ENCODE measurements around the gene DNAJB13. TPM values are rescaled to one million over a fixed set of nuclear protein-coding genes. Genes with fewer than 3 reads are reported as not detected.

Gene DNAJB13
- polyA plus RNA-seq, 3 donors = 5.4 to 7.3 (median 5.7) TPM

- DNase-seq = no peak
These were observed 64.1 kb downstream of the DNAJB13 start for GRCh38 chr11:74014880-74015279.

DNA sequence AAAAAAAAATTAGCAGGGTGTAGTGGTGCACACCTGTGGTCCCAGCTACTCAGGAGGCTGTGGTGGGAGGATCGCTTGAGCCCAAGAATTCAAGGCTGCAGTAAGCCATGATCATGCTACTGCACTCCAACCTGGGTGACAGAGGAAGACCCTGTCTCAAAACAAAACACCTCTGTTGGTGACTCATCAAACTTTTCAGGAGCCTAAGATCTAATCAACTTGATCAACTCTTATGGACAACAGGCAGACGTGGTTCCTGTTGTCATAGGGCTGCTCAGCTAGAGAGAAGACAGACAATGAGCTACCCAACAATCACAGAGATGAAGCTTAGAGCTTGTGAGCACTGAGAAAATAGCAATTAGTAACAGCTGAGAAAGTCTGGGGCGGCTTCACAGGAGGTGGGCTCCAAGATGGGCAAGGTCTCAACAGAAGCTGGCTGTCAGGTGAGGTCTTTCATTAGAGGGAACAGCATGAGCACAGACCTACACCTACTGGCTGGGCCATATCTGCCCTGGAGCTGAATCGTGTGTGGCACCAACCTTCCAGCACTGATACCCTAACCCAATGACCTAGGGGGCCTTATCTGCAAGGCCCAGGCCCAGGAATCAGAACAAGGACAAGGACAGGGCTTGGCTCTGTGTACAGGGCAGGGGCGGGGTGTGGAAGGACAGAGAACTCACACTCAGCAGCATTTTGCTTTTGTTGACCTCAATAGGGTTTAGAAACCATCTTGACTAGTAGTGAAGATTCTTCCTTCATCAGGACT is 65.3 kb downstream of the DNAJB13 start:
- no peak for DNase-seq

DNA sequence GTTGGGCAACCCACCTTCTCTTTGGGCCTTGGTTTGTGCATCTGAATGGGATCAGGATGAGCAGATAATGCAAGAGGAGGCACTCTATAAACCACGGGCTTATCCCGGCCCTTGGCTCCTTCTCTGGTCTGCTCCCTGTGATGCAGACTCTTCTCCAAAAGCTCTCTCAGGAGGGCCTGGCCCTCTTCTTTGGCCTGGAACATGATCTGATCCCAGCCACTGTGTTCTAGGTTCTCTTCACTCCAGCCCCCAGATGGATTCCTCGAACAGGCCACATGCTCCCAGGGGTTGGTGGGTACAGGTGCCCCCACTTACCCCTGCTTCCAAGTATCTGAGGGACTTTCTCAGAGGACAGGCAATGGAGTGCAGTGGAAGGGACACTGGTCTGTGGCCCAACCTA is 66.8 kb downstream of the DNAJB13 start:
- no peak for DNase-seq

GRCh38 chr11:74018331-74019005 is 67.6 kb downstream of the DNAJB13 start:
- DNase-seq = peak; percentile 20

GRCh38 chr11:74019104-74019738 is 68.4 kb downstream of the DNAJB13 start:
- DNase-seq = no peak

DNA sequence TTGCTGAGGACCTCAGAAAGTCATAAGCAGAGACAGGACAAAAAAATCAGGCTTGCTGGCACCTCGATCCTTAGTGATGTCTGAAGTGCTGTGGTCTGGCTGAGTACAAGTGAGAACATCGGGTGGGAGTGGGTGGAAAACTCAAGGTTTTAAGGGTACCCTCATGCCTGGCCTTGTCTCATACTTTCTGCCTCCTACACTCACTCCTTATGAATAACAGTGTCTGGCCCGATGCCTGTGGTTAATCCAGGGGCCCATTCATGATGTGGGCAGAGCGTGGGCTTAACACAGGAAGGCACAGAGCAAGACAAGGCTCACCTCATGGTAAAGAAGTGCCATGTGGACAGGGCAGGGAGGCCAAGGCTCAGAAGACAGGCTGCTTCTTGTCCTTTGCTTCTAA is 69.0 kb downstream of the DNAJB13 start:
- DNase-seq = no peak

Other genes starting within 250 kb of the DNAJB13 start
- gene RAB6A, start 190.0 kb upstream of the DNAJB13 start, polyA plus RNA-seq (ENCODE audit: insufficient read length in 3 of 3) = 100 to 1,000 TPM in 2 of 3 donors, 10 to 100 TPM in 1; 99.4 to 110 (median 108) TPM
- 10 to 100 TPM; 53.3 to 69.9 (median 59.6) TPM for gene MRPL48, start 163.2 kb upstream of the DNAJB13 start, polyA plus RNA-seq (ENCODE audit: insufficient read length in 3 of 3)
- 10 to 100 TPM; 75.1 to 79.1 (median 78.8) TPM for gene COA4, start 74.2 kb upstream of the DNAJB13 start, polyA plus RNA-seq (ENCODE audit: insufficient read length in 3 of 3)
- gene PAAF1, start 74.0 kb upstream of the DNAJB13 start, polyA plus RNA-seq (ENCODE audit: insufficient read length in 3 of 3) = 10 to 100 TPM; 31.1 to 41.1 (median 33.7) TPM
- 10 to 100 TPM; 63.6 to 82.9 (median 75.3) TPM for gene UCP2, start 31.8 kb downstream of the DNAJB13 start, polyA plus RNA-seq (ENCODE audit: insufficient read length in 3 of 3)
- 1 to 10 TPM; 1.6 to 5.9 (median 5.4) TPM for gene UCP3, start 58.1 kb downstream of the DNAJB13 start, polyA plus RNA-seq (ENCODE audit: insufficient read length in 3 of 3)
- 10 to 100 TPM; 21.2 to 26.8 (median 25.7) TPM for gene C2CD3, start 220.0 kb downstream of the DNAJB13 start, polyA plus RNA-seq (ENCODE audit: insufficient read length in 3 of 3)
- 10 to 100 TPM; 40.2 to 43.1 (median 41.1) TPM for gene PPME1, start 220.3 kb downstream of the DNAJB13 start, polyA plus RNA-seq (ENCODE audit: insufficient read length in 3 of 3)